Transverse colon (tissue), 4 donors: Measurements from ENCODE around the gene TMC3.

Source experiments
- CTCF ChIP-seq, 5 experiments: fragments of 200-600 bp in 3 of 5; fragments of 450-650 bp in 2 of 5; sonication (generic) in 3 of 5; IDR thresholded peaks; 1 replicate in 2 of 5; 2 replicates in 3 of 5; pipeline ENCODE4 v1.5.1; 2016 to 2017; ENCODE audit warnings: antibody characterized with exemption in 5 of 5, inconsistent platforms in 3 of 5, mild to moderate bottlenecking in 2 of 5, moderate library complexity in 1 of 5
- EP300 ChIP-seq: sonication (generic); formaldehyde crosslinking; IDR thresholded peaks from one replicate; pipeline ENCODE4 v1.6.1; 2017; ENCODE audit warnings: antibody characterized with exemption, low read depth
- POLR2A ChIP-seq: fragments of 450-650 bp; IDR thresholded peaks from one replicate; pipeline ENCODE4 v1.6.1; 2016; ENCODE audit warnings: antibody characterized with exemption, mild to moderate bottlenecking, moderate library complexity
- POLR2AphosphoS5 ChIP-seq, 3 donors: sonication (generic); formaldehyde crosslinking; IDR thresholded peaks; one replicate each; pipeline ENCODE4 v1.6.1; 2016; ENCODE audit warnings: antibody characterized with exemption in 3 of 3

- no peak for TF ChIP-seq POLR2A
- TF ChIP-seq CTCF (IDR thresholded peaks at IDR 0.05), result no peak
- no peak for TF ChIP-seq POLR2AphosphoS5 (IDR thresholded peaks at IDR 0.05)
- no peak for TF ChIP-seq EP300
Measured at GRCh38 chr15:81376231-81376630, 2.2 kb upstream of the TMC3 start.
